Smooth muscle cell (in vitro differentiated cells): ENCODE results near the gene WHRN. TPM values are rescaled to one million over a fixed set of nuclear protein-coding genes. Genes with fewer than 3 reads are reported as not detected.

Experiments used
- DNase-seq: peaks from one replicate; lab custom pipeline; 2025; ENCODE audit not compliant: unreplicated experiment; lab: John Stamatoyannopoulos, UW
- H2AFZ ChIP-seq: fragments of 200-600 bp; sonication (generic); 2 replicates; pipeline ENCODE4 v1.6.0; 2016; ENCODE audit warnings: antibody characterized with exemption, low read depth, mild to moderate bottlenecking
- H3F3A ChIP-seq: fragments of 200-600 bp; sonication (generic); 2 replicates; pipeline ENCODE4 v1.6.0; 2017; ENCODE audit warnings: antibody characterized with exemption, low read depth
- H3K27ac ChIP-seq: fragments of 200-600 bp; sonication (generic); 2 replicates; pipeline ENCODE4 v1.5.1; 2016; ENCODE audit warnings: low read depth, mild to moderate bottlenecking
- H3K27me3 ChIP-seq: fragments of 200-600 bp; sonication (generic); 2 replicates; pipeline ENCODE4 v1.6.1; 2016; ENCODE audit warnings: low read depth, mild to moderate bottlenecking
- H3K36me3 ChIP-seq: fragments of 200-600 bp; sonication (generic); 2 replicates; pipeline ENCODE4 v1.5.1; 2016; ENCODE audit warnings: low read depth
- H3K4me1 ChIP-seq: fragments of 200-600 bp; sonication (generic); 2 replicates; pipeline ENCODE4 v1.5.1; 2016; ENCODE audit warnings: low read depth
- H3K4me2 ChIP-seq: fragments of 200-600 bp; sonication (generic); 2 replicates; pipeline ENCODE4 v1.6.0; 2016; ENCODE audit warnings: mild to moderate bottlenecking
- H3K4me3 ChIP-seq: fragments of 200-600 bp; sonication (generic); 2 replicates; pipeline ENCODE4 v1.5.1; 2016; ENCODE audit warnings: mild to moderate bottlenecking
- H3K79me2 ChIP-seq: fragments of 200-600 bp; sonication (generic); 2 replicates; pipeline ENCODE4 v1.6.0; 2016; ENCODE audit warnings: low read depth, mild to moderate bottlenecking
- H3K9ac ChIP-seq: fragments of 200-600 bp; sonication (generic); 2 replicates; pipeline ENCODE4 v1.6.0; 2016; ENCODE audit warnings: low read depth
- H3K9me3 ChIP-seq: fragments of 200-600 bp; sonication (generic); replicated peaks from 2 replicates; pipeline ENCODE4 v1.5.1; 2016; ENCODE audit warnings: low read depth
- H4K20me1 ChIP-seq: fragments of 200-600 bp; sonication (generic); 2 replicates; pipeline ENCODE4 v1.6.0; 2016; ENCODE audit warnings: low read depth
- WGBS: methylation state at CpG from one replicate; pipeline ENCODE4 v1.1.7; 2016; ENCODE audit warnings: low lambda C conversion rate; 5-methylcytosine and 5-hydroxymethylcytosine counted together
- polyA plus RNA-seq: library from polyadenylated mRNA; unstranded; fragments of >200 nt; fragmentation: Nextera tagmentation; extraction: Ambion mirVana; gene quantifications from 2 replicates; pipeline ENCODE4 v1.2.1, GENCODE V29; 2016
- total RNA-seq: library from RNA; depleted of rRNA; stranded (reverse); fragments of >200 nt; gene quantifications from 2 replicates; pipeline ENCODE4 v1.2.3, GENCODE V29; 2014
- TF ChIP-seq, protein P1 (sequence below): fragments of 200-600 bp; sonication (generic); IDR thresholded peaks from 2 replicates; pipeline ENCODE4 v1.5.1; 2017; ENCODE audit warnings: borderline replicate concordance, mild to moderate bottlenecking, antibody characterized with exemption; ENCODE audit not compliant: insufficient read depth, poor library complexity, severe bottlenecking

WHRN gene
- total and polyA plus RNA-seq, 2 experiments from 2014 or later = 3.6 to 12.9 TPM

DNA sequence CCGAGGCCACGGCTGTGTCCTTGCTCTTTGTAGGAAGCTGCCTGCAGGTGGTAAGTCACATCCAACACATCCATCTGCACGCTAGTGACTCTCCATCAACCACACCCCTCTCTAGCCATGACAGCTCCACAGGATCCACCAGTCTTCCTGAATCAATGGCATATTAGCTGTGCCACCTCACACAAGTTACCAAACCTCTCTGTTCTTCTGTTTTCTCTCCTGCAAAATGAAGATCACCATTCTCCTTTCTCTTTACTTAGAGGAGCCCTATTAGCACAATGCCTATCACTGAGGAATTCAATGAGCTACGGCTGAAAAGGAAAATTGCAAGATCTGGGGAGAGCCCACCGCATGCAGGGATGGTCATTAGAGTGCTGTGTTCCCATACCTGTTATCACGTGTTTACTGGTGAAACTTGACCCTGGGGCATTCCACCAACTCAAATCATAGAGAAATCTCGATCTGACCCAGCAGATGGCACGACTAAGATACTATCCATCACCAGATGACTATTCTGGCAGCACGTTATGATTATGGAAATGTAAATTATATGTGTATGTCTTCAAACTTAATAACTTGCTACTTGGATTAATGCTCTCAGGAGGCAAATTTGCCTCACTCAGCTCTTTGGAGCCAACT, 20.9 kb downstream of the WHRN start:
- no peaks in the 10 kb centered on the region for H3K79me2 ChIP-seq
- no peaks in the 10 kb centered on the region for H3K27me3 ChIP-seq
- TF ChIP-seq, protein P1, sequence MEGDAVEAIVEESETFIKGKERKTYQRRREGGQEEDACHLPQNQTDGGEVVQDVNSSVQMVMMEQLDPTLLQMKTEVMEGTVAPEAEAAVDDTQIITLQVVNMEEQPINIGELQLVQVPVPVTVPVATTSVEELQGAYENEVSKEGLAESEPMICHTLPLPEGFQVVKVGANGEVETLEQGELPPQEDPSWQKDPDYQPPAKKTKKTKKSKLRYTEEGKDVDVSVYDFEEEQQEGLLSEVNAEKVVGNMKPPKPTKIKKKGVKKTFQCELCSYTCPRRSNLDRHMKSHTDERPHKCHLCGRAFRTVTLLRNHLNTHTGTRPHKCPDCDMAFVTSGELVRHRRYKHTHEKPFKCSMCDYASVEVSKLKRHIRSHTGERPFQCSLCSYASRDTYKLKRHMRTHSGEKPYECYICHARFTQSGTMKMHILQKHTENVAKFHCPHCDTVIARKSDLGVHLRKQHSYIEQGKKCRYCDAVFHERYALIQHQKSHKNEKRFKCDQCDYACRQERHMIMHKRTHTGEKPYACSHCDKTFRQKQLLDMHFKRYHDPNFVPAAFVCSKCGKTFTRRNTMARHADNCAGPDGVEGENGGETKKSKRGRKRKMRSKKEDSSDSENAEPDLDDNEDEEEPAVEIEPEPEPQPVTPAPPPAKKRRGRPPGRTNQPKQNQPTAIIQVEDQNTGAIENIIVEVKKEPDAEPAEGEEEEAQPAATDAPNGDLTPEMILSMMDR = no peak
- H3K4me2 ChIP-seq = no peak overlapping the region
- no peak overlapping the region for H3K9ac ChIP-seq
- H4K20me1 ChIP-seq = peaks cover 12% of the 10 kb centered on the region
- H3K9me3 ChIP-seq = no peaks in the 10 kb centered on the region
- H3K36me3 ChIP-seq = no peaks in the 10 kb centered on the region
- WGBS = 84% methylated on average over 9 of the region's 9 CpGs
- H3F3A ChIP-seq = no peaks in the 10 kb centered on the region
- DNase-seq = no peak
- H2AFZ ChIP-seq = no peak overlapping the region
- H3K4me3 ChIP-seq = no peak overlapping the region
- H3K4me1 ChIP-seq = no peaks in the 10 kb centered on the region
- H3K27ac ChIP-seq = no peak overlapping the region

DNA sequence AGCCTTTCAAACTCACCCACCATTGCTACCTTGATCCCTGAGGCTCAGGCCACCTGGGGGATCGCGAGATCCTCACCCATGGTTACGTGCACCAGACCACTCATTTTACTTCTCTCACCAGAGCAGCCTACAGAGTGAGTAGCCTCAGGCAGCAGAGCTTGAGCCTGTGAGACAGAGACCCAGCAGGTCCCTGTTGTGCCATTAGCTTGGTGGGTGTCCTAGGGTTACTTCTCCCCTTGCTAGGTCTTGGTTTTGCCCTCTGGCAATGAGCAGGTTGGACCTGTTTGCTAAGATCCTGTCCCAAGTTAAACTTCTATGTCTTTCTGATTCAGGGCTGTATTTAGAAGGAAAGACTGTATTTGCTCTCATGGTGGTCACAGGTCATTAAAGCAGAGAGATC, 21.8 kb downstream of the WHRN start:
- Histone ChIP-seq H3K4me3 (no peak overlapping the region), H3F3A (no peaks in the 10 kb centered on the region), H3K27me3 (no peaks in the 10 kb centered on the region), H2AFZ (no peak overlapping the region), H3K4me2 (no peak overlapping the region), H3K9me3 (no peaks in the 10 kb centered on the region), H3K36me3 (no peaks in the 10 kb centered on the region), H3K79me2 (no peaks in the 10 kb centered on the region), H3K4me1 (no peaks in the 10 kb centered on the region), H3K9ac (no peak overlapping the region), H4K20me1 (peaks cover 12% of the 10 kb centered on the region), H3K27ac (no peak overlapping the region)
- 54% methylated on average over 3 of the region's 3 CpGs for WGBS
- DNase-seq = no peak
- TF ChIP-seq, protein P1 = no peak

DNA sequence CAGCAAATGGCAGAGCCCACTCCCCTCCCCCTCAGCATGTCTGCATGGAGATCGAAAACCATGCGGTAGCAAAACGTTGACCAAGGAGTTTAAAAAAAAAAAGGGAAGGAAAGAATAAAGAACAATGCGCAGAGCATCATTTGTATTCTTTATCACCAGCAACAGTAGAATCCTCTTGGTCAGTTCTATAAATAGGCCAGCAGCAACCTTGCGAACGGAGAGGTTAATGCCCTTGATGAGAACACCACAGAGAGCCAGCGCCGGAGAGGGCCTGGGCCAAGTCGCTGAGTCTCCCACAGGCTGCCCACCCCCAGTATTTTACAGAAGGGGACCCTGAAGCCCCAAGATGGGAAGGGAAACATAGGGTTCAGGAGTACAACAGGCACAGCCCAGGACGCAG, 22.7 kb downstream of the WHRN start:
- TF ChIP-seq, protein P1 = no peak
- Histone ChIP-seq H2AFZ (no peak overlapping the region), H3K4me3 (no peak overlapping the region), H3K4me2 (no peak overlapping the region), H3K9ac (no peak overlapping the region), H3K79me2 (no peaks in the 10 kb centered on the region), H3F3A (no peaks in the 10 kb centered on the region), H3K36me3 (no peaks in the 10 kb centered on the region), H3K4me1 (no peaks in the 10 kb centered on the region), H4K20me1 (peaks cover 12% of the 10 kb centered on the region), H3K9me3 (no peaks in the 10 kb centered on the region), H3K27ac (no peak overlapping the region), H3K27me3 (no peaks in the 10 kb centered on the region)
- 77% methylated on average over 10 of the region's 10 CpGs for WGBS
- no peak for DNase-seq

DNA sequence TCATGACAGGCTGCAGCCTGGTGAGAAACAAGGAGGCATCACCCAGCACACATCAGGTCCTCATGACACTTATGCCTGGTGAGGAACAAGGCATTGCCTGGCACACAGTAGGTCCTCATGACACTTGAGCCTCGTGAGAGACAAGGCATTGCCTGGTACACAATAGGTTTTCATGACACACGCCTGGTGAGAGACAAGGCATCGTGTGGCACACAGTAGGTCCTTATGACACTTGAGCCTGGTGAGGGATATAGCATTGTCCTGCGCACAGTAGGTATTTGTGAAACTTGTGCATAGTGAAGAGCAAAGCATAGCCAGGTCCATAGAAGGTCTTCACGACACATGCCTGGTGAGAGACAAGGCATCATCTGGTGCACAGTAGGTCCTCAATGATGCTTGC, 23.5 kb downstream of the WHRN start:
- no peaks in the 10 kb centered on the region for H3K79me2 ChIP-seq
- H3K27me3 ChIP-seq = no peaks in the 10 kb centered on the region
- H3K4me3 ChIP-seq = no peak overlapping the region
- H3K9me3 ChIP-seq = no peaks in the 10 kb centered on the region
- no peak overlapping the region for H3K27ac ChIP-seq
- no peaks in the 10 kb centered on the region for H3F3A ChIP-seq
- H3K36me3 ChIP-seq = no peaks in the 10 kb centered on the region
- no peak overlapping the region for H3K4me2 ChIP-seq
- H4K20me1 ChIP-seq = peaks cover 12% of the 10 kb centered on the region
- H2AFZ ChIP-seq = no peak overlapping the region
- 95% methylated on average over 5 of the region's 5 CpGs for WGBS
- H3K9ac ChIP-seq = no peak overlapping the region
- TF ChIP-seq, protein P1 = no peak
- H3K4me1 ChIP-seq = no peaks in the 10 kb centered on the region
- no peak for DNase-seq
